NOMO-1 treated with dmso at 0.1 percent for 144 hours (cell line): ENCODE results near the gene GFPT2.

Experiments
- DNase-seq: peaks from one replicate; lab custom pipeline; 2025; ENCODE audit not compliant: unreplicated experiment; lab: John Stamatoyannopoulos, UW

Gene GFPT2

GRCh38 chr5:180353048-180353979 lies at the start of gene GFPT2:
GFPT2 (minus strand) TSS chr5:180353336; CDS start chr5:180353217, 119 bp downstream.
- DNase-seq, result no peak

DNA sequence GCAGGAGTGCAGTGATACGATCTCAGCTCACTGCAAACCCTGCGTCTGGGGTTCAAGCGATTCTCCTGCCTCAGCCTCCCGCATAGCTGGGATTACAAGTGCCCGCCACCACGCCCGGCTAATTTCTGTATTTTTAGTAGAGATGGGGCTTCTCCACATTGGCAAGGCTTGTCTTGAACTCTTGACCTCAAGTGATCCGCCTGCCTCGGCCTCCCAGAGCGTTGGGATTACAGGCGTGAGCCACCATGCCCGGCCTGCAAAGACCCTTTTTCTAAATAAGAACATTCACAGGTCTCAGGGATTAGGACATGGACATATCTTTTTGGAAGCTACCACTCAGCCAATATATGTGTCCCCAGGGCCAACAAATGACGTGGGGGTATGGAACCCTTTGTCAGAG lies 49.6 kb upstream of the GFPT2 start:
- no peak for DNase-seq

- no peak for DNase-seq
These were observed 48.2 kb upstream of the GFPT2 start for GRCh38 chr5:180401229-180401907.

DNA sequence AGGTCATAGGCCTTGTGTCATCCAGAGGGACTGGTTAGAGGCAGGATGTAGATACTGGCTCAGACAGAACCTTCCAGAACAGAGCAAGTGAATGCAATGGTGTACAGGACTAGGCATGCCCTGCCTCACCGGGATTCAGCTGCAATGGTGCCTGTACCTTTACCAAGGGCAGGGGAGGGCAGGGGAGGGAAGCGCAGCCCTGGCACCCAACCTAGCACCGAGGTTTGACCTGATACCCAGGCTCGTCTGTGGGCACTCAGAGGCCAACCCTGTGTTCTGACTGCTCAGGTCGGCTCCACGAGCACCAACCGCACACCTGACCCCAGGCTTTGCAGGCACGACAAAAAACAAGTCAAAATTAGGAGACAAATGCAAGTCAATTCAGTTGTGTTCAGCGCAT lies 47.3 kb upstream of the GFPT2 start:
- DNase-seq, result no peak

DNA sequence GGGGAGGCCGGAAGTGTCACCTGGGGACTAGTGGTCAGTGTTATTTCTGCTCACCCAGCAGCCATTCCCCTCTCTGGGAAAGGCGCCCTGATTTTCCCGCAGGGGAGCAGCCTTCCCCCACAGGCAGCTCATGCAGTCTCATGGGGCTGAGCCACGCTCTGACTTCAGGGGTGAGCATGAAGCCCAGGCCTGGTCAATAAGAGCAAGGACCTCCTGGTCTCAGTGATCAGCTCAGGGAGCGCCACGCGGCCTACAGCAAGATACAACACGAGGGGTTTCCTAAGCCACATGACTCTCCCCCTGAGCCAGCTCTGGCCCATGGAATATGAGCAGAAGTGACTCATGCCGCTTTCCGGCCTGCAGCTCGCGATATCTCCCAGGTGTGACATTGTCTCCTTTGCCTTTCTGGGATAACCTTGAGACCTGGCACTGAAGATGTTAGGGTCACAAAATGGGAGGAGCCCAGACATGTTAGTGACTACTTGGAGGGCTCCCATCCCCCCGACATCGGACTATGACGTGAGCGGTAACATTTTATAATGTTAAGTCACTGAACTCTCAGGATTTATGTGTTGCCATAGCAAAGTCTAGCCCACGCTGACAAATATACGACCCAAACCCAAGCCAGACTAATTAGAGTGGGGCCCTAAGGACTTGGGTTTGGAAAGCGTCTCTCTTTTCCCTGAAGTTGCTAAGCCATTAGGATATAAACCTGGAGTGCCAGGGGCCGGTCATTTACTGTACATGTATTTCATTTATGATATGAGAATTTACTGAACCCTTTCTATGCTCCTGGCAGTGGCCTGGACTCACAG lies 46.5 kb upstream of the GFPT2 start:
- DNase-seq, result no peak

DNA sequence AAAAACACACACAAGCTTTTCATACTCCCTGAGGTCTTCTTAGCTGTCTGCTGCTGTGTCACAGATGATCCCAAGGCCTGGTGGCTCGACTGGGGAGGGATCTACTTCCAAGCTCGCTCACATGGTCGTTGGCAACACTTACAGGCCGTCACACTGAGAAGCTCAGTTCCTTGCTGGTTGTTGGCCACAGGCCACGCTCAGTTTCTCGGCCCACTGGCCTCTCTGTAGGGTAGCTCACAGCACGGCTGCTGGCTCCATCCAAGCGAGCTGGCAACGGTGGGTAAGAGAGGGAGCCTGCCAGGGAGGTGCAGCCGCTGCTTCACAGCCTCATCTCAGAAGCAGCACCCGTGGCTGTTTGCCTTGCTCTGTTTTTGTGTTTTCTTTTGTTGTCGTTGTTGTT lies 43.8 kb upstream of the GFPT2 start:
- DNase-seq, result no peak

GRCh38 chr5:180395540-180396274 lies 42.6 kb upstream of the GFPT2 start:
- DNase-seq, result no peak

DNA sequence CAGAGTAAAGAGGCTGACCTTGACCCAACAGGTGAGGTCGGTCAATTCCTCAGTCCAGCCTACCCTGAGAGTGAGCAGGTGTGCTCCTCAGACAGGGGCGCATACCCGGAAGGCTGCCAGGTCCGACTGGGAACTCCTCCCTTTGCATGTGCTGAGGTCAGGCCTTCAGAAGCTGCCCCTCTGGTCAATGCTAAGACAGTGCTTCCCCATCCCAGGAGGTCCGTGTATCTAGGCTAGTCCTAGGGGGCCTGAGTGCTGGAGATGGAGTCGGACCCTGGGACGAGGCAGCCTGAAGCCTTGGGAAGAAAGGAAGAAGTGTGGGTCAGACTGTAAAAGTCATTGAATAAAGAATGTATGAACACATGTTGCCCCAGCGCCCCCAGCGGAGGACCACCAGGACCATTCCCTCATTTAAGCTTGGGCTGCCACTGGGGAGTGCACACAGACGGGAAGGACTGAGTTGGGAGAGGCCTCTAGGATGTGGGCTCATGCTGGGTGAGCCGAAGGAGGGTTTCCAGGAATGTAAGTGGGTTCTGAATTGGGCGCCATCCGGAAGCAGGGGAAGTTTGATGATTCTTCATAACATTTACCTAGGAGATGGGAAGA lies 41.0 kb upstream of the GFPT2 start:
- no peak for DNase-seq

- DNase-seq, result no peak
These were observed 38.1 kb upstream of the GFPT2 start for GRCh38 chr5:180391276-180391675.

- no peak for DNase-seq
These were observed 37.5 kb upstream of the GFPT2 start for GRCh38 chr5:180390441-180391190.

- DNase-seq, result no peak
These were observed 36.3 kb upstream of the GFPT2 start for GRCh38 chr5:180389252-180390101.

- no peak for DNase-seq
These were observed 34.7 kb upstream of the GFPT2 start for GRCh38 chr5:180387798-180388197.

- no peak for DNase-seq
These were observed 29.8 kb upstream of the GFPT2 start for GRCh38 chr5:180382926-180383325.

- DNase-seq, result no peak
These were observed 28.8 kb upstream of the GFPT2 start for GRCh38 chr5:180381851-180382480.

DNA sequence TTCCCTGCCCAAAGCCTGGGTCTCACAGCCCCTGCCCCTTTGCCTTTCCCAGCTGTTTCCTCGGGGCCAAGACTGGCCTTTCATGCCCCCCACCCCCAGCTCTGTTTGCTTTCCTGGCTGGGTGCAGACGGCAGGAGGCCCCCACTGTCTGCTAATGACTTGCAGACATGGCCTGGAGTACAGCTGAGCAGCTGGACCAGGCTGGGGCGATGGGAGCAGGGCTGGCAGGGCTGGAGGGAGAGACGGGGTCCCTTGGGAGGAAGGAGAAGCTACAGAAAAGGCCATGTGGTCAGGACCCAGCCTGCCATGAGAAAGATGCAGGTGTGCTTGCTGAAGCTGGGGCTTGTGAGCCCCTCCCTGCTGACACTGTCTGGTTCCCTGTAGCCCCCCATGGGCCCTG lies 28.3 kb upstream of the GFPT2 start:
- DNase-seq, result no peak

DNA sequence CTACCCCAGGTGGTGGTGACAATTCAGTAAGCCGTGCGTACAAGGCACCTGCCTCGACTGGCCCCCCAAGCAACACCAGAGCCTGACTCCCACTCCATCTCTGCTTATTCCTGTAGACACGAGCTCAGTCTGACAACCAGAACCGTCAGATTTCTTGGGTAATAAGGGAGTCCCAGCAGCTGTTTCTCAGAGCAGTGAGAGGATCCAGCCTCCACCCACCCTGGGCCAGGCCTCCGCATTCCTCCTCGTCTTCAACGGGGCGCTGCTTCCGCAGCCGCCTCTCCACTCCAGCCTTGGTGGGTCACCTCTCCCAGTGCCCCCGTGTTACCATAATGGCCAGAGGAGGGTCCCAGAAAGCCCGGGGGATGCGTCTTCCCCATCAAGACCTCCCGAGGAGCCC lies 27.7 kb upstream of the GFPT2 start:
- DNase-seq, result no peak

- DNase-seq, result no peak
These were observed 27.3 kb upstream of the GFPT2 start for GRCh38 chr5:180380441-180380840.

DNA sequence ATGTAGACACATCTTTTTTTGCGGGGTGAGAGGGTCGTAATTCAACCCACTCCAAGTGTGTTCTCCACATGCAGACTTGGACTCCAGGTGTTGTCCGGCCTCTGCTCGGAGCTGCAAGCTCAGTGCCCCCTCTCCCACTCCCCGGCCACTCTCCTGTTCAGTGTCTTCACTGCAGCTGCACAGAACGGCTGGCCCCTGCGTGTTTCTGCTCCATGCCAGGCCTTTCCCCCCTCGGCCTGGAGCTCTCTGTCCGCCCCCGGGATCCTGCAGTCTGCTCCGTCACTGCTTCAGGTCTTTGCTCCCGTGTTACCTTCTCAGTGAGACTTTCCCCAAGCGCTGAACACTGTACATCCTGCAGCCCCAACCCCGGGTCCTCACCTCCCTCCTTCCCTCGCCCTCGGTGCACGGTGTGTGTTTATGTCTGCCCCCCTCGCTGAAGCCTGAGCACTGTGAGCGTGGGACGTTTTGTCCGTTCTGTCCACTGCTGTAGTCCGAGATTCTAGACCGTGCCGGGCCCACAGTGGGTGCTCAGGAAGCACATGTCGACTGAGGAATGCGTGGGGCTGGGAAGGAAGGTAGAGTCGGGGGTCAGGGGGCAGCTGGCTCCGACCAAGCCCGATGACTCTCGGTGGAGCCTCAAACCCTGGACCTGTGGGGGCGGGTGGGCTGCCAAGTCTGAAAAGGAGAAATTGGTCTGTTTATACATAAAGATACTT lies 26.4 kb upstream of the GFPT2 start:
- no peak for DNase-seq
